NCI-H1694 treated with DMSO at 0.1 percent for 48 hours (cell line): ENCODE data around the gene AADAC.
"Not testable (repeated sequence)": the region's sequence is repeated elsewhere in the genome, so short reads cannot be mapped to it uniquely, and the experiment has no call there.

Source experiments
- DNase-seq: peaks from one replicate; lab custom pipeline; 2025; lab: John Stamatoyannopoulos, UW

The AADAC gene

DNA sequence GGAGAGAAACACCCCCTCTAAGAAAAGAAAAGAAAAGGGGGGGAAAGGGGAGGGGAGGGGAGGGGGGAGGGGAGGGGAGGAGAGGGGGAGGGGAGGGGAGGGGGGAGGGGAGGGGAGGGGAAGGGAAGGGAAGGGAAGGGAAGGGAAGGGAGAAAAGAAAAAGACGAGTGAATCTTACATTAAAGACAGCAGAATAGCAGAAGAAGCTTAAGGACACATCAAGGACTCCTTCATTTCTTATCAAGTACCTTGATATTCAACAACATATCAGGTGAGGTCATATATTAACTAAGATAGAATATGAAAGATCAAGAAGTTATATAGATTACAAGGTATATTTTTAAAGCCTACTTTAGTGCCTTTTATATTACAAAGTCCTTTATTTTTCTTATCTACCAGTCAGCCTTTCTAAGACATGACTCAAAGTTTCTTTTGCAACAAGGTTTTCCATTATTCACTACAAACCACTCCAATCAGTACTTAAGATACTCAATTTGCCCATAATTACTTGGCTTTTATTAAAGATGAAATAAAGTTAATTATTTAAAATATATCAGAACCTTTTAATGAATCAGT, 17.7 kb upstream of the AADAC start:
- DNase-seq: no peak

DNA sequence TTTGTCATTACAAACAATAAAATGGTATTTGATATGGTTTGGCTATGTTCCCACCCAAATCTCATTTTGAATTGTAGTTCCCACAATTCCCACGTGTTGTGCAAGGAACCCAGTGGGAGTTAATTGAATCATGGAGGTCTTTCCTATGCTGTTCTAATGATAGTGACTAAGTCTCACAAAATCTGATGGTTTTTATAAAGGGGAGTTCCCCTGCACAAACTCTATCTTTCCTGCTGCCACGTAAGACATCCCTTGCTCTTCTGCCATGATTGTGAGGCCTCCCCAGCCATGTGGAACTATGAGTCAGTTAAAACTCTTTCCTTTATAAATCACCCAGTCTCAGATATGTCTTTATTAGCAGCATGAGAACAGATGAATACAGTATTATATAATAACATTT, 15.4 kb upstream of the AADAC start:
- DNase-seq: no peak

DNA sequence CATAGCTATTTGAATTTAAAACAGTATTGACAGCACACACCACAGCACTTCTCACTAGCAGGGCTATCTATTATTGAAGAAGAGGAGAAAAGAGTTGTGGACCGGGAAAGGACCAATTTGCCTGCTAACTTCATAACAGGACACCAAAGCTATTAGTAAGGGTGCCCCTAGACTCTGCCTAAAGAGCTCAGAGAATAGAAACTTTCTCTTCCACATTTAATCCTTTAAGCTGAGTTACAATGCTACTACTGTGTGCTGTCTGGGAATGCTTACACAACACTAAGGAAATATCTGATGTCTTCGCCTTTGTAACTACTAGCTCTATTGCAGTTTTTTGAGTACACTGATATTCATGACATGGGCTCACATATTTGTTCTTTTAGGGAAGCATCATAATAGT, 13.5 kb upstream of the AADAC start:
- DNase-seq: no peak

DNA sequence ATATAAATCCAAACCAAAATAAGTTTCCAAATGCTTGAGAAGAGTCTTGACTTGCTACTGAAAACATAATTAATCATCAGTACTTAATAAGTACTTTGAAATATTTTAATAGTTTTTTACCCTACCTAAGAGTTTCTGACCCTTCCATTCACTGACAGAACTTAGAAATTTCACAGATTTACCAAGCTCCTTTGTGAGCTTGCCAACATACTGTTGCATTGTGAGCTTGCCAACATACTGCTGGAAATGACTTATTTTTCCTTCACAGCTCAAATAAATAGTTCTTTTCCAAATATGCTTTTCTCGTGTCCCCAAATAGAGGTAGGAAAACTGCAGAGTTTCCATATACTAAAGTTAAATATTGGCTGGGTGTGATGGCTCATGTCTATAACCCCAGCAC, 9.6 kb upstream of the AADAC start:
- no peak for DNase-seq

DNA sequence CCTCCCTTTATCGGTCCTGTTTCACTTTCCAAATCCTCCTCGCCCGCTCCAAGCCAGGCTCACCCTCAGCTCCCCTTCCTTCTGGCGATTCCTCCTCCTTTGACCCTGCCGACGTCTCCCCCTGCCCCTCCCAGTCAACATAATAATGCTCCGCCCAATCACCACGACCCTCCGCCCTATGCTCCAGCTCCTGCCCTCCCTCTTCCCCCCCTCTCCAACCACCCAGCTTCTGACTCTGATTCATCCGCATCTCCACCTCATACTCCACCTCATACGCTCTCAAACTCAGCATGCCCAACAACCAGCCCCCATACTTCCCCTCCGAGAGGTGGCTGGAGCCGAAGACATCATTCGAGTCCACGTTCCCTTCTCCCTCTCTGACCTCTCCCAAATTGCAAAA, 7.1 kb upstream of the AADAC start:
- DNase-seq: no peak

DNA sequence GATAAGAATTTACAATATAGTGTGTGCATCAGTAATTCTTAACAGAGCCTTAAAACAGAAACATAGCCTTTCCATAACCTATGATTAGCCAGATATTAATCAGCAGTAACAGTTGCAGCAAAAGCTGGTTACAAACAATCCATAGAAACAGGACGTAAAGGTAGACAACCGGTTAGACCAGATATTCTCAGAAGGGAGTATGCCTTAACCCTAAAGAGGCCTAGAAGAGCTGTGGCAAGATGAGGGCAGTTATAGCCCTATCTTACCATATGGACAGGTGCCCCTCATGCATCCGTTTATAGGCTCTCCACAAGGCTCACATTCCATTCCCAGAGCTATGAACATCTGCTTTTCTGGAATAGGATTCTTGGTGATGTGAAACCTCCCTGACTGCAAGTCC, 5.0 kb upstream of the AADAC start:
- DNase-seq: not testable (repeated sequence)

DNA sequence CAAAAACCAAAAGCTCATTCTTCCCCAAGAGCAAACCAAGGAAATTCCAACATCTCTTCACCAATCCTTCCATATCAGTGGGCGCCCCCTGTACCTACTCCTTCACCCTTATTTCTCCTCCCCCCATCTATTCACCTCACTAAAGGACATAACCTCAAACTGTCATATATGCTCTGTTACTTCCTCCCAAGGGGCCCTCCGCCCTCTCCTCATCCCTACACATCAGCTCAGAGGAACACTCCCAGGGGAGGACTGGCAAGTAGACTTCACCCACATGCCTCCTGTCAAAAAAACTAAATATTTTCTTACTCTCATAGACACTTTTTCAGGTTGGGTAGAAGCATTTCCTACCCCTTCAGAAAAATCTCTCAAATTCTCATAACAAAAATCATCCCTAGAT, 2.4 kb upstream of the AADAC start:
- no peak for DNase-seq

DNA sequence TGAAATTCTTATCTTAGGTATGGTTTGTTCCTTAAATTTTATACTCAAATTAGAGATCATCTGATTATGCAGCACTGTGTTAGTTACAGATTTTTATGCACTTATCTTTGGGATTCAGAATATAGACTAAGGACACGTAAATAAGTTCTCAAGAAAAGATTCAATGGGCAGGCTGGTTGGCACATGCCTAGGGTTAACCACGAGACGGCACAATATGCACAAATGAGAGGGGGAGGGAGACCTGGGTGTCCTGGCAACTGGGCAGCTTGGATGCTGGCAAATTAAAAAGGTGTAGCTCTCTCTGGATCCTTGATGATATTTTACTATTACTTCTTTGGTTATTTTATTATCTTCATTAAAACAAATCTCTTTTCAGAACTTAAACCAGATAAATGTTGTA, 672 bp downstream of the AADAC start:
- no peak for DNase-seq

DNA sequence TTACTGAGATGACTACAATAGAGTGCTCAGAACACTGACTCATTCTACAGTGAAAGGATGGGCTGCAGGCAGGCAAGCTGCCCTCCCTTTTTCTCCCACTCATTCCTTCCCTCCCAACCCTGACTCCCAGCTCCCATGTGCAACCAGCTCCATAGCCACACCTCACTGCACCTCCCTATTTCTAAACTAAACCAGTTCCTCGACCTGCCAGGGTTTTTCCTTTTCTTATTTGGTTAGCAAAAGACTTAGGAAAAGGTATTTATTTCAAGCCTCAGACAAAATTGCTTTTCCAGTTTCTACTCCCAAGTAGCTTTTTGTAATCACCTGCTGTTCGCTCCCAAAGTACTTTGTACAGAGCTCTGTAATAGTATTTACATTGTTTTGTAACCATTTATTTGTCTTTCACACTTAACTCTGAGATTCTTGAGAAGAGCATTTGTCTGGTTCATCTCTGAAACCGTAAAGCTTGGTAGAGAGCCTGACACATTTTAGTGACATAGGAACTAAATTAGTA, 2.2 kb downstream of the AADAC start:
- DNase-seq: no peak

DNA sequence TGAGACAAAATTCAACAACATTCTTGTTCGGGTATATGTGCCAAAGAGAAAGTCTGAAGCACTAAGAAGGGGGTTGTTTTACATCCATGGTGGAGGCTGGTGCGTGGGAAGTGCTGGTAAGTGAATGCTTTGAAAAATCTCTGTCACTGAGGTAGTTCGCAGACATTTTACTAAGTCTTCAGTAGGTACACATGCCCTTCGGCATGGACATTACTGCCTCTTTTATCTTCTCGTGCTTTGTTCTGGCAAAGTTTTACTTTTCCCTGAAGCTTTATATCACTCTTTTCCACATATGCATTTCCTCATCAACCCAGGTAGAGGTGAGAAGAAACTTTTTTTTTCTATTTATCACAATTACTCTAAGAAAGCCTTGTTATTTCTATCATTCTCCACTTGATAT, 3.6 kb downstream of the AADAC start:
- no peak for DNase-seq

DNA sequence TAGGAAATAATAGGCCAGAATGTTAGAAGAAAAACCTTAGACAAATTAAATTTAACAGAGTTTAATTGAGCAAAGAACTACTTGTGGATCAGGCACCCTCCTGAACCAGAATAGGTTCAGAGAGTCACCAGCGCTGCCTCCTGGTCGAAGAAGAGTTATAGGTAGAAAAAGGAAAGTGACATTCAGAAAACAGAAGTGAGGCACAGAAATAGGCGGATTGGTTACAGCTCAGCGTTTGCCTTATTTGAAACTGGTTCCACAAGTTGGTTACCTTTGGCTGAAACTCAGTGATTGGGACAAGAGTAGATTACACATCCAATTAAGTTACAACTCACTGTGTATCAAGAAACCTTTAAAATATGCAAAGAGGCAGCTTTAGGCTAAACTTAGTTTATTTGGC, 4.4 kb downstream of the AADAC start:
- DNase-seq: no peak

DNA sequence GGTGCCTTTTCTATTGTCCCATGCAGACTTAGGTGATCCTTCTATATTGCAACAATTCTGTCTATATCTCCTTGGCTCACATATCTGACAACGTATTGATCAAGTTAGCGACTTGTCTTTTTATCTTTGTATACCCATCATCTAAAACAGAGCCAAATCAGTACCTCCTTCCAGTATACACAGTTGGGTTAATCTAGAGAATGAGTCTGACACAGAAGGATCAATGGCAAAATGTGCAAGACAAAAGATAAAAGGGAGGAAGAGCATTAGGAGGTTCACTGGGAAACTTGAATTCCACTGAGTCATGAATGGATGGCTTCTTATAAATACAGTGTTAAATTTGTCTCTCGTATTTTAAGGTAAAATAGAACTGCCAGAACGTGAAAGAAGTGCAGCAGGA, 6.0 kb downstream of the AADAC start:
- DNase-seq: no peak

DNA sequence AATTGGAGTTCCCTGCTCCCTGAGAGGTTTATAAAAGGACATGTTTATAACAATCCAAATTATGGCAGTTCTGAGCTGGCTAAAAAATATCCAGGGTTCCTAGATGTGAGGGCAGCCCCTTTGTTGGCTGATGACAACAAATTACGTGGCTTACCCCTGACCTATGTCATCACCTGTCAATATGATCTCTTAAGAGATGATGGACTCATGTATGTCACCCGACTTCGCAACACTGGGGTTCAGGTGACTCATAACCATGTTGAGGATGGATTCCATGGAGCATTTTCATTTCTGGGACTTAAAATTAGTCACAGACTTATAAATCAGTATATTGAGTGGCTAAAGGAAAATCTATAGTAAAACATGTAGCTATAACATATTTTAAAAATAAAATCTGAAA, 13.9 kb downstream of the AADAC start:
- DNase-seq: no peak

DNA sequence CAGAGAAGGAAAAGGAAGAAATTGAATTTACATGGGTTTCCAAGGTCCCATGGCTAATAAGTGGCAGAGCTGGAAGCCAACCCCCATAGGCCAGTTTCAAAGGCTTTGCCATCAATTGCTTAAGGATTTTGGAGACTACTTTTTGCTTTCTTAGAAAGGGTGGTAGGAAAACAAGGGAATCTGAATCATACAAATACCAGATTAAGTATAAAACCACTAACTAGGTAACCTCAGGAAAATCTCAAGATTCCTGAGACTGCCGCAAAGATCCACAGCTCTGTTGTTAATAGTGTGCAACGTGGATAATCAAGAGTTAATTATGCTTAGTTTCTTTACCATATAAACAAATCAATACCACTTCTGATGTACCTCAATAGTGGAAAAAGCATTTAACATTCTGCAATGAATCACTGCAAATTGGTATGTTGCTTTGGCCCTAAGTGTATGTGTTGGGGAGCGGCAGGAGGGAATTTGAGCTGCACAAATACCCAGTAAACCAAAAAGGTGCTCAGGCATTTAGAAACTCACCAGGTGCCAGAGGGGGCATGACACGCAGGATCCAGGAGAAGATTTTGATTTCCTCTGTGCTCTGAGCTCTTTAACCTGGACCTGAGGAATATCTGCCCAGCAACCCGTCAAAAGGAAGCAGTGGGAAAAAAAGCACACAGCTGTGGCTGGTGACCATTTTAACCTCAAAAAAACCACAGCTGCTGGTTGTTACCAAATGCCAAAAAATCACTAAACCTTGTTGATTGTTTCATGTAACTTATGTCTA, 22.0 kb downstream of the AADAC start:
- no peak for DNase-seq

DNA sequence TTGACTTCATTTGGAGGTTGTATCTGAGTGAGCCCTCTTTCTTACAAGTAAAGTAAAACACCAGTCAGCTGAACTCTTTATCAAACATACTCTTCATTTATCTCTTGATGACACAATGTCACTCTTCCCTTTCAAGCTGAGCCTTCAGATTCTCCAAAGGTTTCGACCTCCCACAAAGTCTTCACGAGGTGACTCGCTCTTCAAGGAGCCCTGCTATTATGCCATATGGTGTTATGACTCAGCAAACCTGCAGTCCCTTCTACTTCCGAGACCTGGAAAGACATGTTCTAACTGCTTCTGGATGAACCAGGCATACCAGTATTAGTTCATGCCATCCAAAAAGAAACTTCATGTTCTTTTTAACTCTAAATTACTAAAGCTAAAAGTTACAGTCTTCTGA, 23.1 kb downstream of the AADAC start:
- no peak for DNase-seq

DNA sequence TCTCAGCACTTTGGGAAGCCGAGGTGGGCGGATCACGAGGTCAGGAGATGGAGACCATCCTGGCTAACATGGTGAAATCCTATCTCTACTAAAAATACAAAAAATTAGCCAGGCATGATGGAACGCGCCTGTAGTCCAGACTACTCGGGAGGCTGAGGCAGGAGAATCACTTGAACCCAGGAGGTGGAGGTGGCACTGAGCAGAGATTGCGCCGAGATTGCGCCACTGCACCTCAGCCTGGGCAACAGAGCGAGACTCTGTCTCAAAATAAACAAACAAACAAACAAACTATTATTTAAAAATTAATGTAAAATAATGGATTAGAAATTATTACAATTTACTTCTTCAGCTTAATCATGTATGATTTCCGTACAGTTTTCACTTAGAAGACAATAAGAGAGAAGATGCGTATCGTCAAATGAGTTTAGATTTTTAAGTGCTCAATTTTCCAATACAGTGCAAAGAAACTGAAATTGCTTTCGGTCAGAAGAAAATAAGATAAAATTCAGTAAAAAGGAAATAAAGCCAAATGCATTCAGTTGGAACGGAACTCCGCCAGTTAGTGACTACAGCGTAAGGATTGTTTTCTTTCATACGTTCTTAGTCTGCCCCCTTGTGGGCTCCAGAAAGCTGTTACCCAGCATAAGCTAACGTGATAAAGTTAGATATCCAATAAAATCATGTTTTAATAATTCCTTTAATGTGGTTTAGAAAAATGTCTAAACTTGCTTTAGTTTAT, 24.8 kb downstream of the AADAC start:
- DNase-seq: peak; percentile 44

DNA sequence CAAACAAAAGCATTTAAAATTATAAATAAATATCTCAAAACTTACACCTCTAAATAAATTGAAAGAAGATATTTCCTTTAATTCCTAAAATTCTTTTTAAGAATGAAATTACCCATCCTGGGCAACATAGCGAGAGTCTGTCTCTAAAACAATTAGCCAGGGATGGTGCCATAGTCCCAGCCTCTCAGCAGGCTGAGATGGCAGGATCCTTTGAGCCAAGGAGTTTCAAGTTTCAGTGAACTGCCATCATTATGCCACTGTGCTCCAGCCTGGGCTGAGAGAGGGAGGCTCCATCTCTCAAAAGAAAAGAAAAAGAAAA, 25.4 kb downstream of the AADAC start:
- no peak for DNase-seq

DNA sequence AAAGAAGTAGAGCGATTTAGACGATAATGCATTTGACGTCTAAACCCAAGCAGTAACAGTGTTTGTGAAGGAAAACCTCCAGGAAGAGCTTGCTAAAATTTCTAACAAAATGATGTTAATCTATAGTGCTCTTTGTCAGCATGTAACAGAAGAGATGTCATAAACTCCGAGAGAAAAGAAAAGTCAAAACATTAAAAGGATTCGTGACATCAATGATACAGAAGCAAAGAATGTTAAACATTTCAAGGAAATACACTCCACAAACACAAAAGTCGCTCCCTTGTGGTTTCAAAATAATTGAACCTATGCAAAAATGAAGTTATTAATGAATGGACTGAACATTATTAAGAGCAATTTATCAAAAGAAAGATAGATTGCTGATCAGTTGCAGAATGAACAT, 27.9 kb downstream of the AADAC start:
- no peak for DNase-seq

DNA sequence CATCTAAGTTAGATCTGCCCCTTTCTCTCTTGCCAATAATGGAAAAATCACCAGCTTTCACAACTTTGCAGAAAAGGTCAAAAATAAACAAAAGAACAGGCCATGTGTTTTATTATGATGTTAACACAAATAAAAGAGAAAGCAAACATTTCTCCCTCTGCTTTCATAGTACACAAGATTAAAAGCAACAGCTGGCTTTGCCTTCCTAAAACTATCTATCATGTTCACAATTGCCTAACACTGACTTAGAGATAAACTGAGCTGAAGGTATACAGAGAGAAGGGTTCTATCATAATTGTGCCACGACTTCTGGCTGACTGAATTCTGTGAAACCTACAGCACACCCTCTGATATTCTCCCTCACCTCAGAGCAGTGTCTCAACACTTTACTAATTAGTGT, 29.4 kb downstream of the AADAC start:
- peak; percentile 26 for DNase-seq

DNA sequence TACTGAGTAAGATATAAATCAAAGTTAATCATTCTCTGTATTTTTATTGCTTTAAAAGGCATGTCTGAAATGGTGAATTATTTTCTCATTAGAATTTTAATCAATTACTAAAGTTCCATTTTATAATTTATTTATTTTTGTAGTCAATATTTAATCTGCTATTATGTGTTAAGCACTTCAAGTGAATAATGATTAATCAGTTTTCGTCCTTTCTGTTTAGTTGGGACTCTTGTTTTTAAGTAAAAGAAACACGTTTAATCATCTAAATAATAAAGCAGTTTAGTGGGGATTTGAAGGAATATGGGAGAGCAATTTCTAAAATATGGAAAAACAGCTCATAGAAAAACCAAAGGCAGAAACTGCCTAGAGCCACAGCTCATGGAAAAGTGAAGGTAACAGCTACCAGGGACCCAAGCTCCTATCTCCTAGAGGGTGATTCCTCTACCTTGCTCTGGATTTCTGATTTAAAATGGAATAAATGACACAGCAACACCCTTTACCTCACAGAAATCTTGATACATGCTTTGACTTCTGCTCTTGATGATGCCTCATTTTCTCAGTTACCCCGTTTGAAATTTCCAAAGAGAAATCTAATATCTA, 31.5 kb downstream of the AADAC start:
- no peak for DNase-seq

DNA sequence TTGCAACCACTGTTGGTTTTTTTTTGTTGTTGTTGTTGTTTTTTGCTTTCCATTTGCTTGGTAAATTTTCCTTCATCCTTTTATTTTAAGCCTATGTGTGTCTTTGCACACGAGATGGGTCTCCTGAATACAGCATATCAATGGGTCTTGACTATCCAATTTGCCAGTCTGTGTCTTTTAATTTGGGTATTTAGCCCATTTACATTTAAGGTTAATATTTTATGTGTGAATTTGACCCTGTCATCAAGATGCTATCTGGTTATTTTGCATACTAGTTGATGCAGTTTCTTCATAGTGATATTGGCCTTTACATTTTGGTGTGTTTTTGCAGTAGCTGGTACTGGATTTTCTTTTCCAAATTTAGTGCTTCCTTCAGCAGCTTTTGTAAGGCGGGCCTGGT, 36.1 kb downstream of the AADAC start:
- not testable (repeated sequence) for DNase-seq

DNA sequence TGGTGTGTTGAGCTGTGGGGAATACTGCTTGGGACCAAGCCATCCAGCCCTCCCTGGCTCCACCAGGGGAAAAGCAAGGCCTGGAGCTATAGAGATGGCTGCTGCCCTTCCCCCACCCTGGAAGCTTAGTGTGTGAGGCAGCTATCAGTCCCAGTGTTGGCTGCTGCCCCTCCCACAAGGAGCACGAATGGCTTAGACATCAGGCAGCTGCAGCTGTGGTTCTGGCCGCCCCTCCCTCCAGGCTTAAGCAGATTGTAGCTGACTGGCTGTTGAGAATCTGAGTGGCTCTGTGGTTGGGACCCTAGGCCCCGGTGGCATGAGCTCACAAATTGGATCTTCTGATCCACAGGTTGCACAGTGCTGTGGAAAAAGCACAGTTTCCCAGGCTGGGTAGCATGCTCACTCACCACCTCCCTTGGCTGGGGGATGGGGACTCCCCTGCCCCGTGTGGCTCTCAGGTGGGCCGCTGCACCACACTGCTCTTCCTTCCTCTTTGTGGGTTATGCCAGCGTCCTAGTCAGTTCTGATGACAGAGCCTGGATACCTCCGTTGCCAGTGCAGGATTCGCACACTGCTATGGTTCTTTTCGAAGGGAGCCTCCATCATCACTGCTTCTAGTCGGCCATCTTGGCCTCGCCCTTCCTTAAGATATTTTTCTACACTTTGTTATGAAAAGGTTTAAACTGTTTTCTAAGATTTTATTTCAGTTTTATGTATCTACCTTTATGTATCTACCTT, 38.3 kb downstream of the AADAC start:
- DNase-seq: no peak
